Left hindlimb (tissue), 1 donor: ENCODE measurements around the gene CDH4.
"Not testable (repeated sequence)": the region's sequence is repeated elsewhere in the genome, so short reads cannot be mapped to it uniquely, and the experiment has no call there.

Experiments used
- DNase-seq: peaks from one replicate; pipeline ENCODE4 v3.0.0-alpha.2; 2018

The CDH4 gene

GRCh38 chr20:61253640-61254511 is 1.8 kb downstream of the CDH4 start:
- DNase-seq, result no peak

GRCh38 chr20:61254881-61255626 is 3.0 kb downstream of the CDH4 start:
- DNase-seq, result no peak

- DNase-seq, result no peak
Measured at GRCh38 chr20:61256365-61256764, 4.3 kb downstream of the CDH4 start.

GRCh38 chr20:61256824-61257223 is 4.8 kb downstream of the CDH4 start:
- DNase-seq, result no peak

GRCh38 chr20:61257611-61258010 is 5.5 kb downstream of the CDH4 start:
- DNase-seq, result no peak

GRCh38 chr20:61259741-61260140 is 7.7 kb downstream of the CDH4 start:
- no peak for DNase-seq

GRCh38 chr20:61260905-61261304 is 8.8 kb downstream of the CDH4 start:
- no peak for DNase-seq

GRCh38 chr20:61262036-61262435 is 10.0 kb downstream of the CDH4 start:
- DNase-seq, result no peak

DNA sequence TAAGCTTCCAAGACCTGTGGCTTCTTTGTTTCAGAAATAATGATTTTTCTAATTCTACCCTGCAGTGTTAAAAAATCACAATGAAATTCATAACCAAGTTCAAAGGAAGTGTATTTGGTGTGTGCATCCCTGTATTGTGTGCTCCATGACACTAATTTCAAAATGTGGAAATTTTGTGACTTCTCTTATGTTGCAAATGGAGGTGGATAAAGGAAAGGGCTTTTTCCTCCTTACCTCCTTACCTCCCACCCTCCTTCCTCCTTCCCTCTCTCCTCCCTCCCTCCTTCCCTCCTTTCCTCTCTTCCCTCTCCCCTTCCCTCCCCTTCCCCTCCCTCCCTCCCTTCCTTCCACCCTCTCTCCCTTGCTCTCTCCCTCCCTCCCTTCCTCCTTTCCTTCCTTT is 10.5 kb downstream of the CDH4 start:
- no peak for DNase-seq

- no peak for DNase-seq
Measured at GRCh38 chr20:61263084-61263695, 11.1 kb downstream of the CDH4 start.

GRCh38 chr20:61263938-61264337 is 11.9 kb downstream of the CDH4 start:
- DNase-seq, result no peak

- DNase-seq, result no peak
Measured at GRCh38 chr20:61267241-61267640, 15.2 kb downstream of the CDH4 start.

DNA sequence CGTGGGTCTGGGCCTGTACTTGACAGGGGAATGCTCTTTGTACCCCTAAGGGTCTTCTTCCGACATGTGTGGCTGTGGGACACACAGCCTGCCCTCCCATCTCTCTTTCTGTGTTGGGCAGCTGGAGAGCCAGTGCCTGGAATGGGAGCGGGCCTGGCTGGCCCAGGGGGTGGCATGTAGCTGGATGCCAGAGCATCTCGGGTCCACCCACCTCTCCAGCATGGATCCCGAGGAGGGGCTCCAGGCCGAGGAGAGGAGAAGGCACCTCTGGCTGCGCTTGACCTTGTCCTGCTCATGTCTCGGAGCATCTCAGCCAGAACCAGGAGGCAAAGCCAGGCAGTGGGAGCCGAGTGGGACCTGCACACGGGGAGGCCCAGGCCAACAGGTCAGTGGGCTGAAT is 16.0 kb downstream of the CDH4 start:
- no peak for DNase-seq

GRCh38 chr20:61271312-61272231 is 19.5 kb downstream of the CDH4 start:
- no peak for DNase-seq

- DNase-seq, result not testable (repeated sequence)
Measured at GRCh38 chr20:61273024-61273423, 21.0 kb downstream of the CDH4 start.

GRCh38 chr20:61273666-61274065 is 21.6 kb downstream of the CDH4 start:
- DNase-seq, result not testable (repeated sequence)

DNA sequence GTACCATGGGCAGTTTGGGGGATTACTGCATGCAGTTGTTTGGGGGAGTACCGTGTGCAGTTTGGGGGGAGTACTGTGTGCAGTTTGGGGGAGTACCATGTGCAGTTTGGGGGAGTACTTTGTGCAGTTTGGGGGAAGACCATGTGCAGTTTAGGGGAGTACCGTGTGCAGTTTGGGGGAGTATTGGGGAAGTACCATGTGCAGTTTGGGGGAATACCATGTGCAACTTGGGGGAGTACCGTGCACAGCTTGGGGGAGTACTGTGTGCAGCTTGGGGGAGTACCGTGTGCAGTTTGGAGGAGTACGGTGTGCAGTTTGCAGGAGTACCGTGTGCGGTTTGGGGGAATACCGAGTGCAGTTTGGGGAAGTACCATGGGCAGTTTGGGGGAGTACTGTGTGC is 22.3 kb downstream of the CDH4 start:
- no peak for DNase-seq

- DNase-seq, result no peak
Measured at GRCh38 chr20:61278296-61278695, 26.2 kb downstream of the CDH4 start.

DNA sequence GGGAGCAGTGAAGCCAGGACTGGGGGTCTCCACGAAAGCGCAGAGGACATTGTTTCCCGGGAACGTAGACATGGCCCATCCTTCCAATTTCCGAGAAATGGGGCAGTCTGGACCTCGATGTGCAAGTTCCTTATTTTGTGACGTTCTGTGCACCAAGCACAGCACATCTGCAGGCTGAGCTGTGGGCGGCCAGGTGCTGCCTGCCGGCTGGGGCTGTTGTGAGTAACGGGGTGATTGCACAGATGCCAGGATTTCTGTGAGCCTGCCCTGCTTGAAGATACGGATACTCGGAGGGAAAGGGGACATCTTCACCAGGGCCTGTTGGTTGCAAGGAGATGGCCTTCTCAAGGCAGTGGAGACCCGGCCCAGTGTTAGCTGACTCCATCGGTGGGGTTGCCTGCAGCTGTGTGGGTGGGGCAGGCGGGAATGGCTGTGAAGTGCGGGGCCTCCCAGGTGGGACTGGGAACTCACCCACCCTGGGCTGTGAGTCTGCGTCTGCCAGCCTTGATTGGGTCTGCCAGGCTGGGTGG is 27.6 kb downstream of the CDH4 start:
- DNase-seq, result no peak

DNA sequence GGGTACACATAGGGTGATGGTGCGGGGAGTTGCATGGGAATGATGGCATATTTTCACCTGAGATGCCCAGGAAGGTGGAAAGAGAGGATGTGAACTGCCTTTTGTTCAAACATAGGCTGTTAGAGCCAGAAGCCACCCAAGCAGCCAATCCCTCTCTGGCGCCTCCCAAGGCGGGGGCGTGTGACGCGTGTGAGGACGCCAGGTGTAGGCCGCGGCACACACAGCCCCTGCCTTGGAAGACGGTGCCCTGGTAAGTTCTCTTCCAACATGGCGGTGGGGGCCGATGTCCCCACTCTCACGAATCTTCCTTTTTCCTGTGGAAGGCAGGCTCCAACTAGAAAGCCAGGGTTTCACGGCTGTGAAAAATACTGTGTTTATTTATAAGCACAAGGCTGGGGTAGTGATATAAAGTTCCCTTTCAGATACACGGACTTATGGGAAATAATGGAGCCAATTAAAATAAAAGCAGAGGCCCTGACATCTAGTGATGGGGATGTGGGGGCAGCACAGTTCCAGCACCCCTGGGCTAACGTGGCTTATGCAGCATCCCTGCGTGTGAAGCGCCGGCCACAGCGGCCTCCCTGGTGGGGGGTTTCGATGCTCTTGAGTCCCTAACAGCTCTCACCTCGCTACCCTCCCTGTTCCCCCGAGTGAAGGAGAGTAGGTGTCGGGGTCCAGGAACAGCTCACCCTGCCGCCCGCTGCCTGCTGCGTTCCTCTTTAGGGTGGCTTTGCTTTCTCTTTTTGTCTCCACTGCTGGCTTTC is 28.3 kb downstream of the CDH4 start:
- DNase-seq, result no peak

DNA sequence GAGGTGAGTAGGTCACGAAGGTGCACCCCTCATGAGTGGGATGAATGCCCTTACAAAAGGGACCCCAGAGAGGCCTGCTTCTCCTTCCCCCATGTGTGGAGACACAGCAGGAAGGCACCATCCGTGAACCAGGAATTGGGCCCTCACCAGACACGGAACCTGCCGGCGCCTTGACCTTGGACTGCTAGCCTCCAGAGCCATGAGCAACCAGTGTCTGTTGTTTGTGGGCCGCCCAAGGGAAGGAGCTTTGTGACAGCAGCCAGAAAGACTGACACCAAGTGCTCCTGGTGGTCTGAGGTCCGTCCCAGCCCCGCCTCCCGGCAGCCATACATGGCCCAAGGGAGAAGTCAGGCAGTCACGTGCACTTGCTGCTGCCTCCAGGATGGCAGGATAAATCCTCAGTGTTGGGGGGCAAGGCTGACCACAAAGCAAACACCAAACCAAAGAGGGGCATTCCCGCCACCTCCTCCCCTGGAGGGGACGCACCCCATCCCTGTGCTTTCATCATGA is 29.3 kb downstream of the CDH4 start:
- no peak for DNase-seq
